Measurements from ENCODE around the gene GPR39.

The GPR39 gene

DNA sequence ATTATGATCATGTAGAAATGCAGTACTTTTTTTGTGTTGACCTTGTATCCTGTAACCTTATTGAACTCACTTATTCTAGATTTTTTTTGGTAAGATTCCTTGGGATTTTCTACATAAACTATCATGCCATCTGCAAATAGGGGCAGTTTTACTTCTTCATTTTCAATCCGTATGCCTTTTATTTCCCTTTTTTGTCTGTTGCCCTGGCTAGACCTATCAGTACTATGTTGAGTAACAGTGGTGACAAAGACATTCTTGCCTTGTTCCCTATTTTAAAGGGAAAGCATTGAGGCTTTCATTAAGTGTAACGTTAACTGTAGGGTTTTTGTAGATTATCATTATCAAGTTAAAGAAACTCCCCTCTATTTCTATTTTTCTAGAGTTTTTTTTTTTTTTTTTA, 161.1 kb downstream of the GPR39 start:
- no peak for DNase-seq

DNA sequence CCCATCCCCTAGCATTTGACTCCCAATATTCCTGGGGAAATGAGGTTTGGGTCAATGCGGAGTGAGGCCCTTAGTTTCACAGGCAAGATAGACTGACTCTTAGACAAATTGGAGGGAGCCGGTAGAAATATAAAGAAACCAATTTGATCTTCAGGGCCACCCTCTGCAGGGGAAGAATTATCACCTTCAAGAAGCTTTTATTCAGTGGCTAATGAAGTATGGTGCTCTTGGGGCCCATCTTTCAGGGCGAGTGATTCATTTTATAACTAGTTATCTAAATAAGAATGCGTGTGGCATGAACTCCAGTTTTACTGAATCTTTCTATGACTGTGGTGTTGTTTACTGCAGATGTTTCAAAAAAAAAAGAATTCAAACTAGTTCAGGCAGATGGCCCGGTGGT, 165.0 kb downstream of the GPR39 start:
- DNase-seq = no peak

DNA sequence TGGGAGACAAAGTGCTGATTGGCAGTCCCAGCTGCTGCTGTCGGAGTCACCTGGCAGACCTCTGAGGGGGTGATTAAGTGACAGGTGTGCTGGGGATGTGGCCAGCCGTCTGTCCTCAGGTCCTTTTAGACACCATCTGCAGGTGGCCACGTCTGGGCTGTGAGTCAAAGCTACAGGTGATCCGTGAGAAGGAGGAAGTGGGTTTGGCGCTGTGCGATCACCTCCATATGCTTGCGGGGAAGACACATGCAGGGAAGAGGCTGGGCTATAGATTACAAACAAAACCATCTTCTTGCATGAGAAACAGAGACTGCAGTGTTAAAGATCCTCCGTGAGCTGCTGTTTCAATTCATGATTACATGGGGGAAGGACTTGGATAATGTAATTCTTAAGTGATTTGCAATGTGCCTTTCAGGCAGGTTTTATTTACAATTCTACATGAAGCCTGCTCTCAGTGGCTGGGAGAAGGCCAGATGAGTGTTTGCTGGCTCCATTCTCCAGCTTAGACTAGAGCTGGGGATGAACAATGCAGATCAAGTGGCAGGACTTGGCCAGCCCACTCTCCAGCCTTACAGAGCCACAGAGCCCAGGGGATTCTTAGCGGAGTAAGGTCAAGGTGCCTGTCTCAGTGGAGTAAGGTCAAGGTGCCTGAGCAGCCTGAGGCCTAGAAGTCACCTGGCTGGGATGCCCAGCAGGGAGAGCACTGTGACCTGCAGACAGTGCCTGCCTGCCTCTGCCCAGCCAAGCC, 165.6 kb downstream of the GPR39 start:
- peak; percentile 98 for DNase-seq

DNA sequence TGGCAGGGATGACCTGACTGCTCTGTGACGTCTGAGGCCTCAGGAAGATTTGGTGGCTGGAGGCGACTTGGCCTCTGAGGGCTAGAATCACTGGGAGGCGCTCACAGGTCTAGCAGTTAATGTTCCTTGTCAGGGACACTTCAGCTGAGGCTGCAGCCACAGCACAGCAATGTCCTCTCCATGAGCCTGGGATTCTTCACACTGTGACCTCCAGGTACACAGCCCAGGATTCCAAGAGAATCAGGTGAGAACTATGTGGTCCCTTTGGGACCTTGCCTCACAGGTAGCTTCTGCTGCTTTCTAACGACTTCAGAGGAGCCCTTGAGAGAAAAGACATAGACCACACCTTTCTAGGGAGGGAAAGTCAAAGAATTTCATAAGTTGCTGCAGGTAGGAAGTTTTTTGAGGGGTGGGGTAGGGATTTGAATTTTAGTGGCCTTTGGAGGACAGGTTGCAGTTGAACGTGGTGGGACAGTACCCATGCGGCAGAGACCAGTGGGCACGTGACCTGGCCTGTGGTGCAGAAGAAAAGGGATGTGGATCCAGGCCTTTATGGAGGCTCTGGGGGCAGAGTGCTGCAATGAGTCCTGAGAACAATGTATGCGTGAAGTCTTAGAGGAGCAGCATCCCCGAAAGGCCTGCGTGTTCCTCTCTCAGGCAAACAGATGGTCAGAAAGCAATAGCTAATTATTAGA, 167.2 kb downstream of the GPR39 start:
- no peak for DNase-seq

DNA sequence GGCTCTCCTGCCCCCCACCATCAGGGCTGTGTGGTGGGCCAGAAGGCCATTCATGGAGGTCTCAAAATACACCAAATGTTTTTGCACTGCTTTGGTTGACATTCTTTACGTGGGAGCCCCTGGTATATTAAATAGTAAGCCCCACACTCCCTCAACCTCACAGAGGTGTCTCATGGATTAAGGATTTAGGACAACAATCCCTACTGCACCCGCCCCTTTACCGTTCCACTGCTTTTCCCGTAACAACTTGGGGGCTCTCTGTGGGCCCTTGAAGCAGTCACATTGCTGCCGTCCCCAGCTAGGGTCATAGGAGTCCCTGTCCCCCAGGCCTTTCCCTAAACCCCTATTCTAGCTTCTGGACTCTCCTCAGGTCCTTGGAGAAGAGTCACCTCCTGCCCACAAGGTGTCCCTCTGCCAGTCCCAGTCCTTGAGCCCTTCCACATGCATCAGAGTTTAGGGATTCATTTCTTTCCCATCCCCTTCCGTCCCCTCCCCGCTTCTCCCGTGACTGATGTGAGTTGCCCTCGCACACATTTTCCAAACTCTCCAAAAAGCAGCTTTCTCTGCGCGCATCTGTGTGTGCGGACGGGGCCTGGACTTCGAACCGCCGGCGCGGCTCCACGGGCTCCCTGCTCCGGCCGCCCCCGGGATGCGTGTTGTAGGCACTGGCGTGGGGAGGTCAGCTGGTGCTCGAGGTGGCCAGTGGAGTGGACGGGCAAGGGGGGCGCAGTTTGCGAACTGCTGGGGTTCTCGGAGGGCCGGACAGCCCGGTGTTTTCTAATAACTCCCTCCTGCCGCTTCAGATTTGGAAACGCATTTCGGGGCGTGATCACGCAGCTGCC, 168.6 kb downstream of the GPR39 start:
- no peak for DNase-seq

DNA sequence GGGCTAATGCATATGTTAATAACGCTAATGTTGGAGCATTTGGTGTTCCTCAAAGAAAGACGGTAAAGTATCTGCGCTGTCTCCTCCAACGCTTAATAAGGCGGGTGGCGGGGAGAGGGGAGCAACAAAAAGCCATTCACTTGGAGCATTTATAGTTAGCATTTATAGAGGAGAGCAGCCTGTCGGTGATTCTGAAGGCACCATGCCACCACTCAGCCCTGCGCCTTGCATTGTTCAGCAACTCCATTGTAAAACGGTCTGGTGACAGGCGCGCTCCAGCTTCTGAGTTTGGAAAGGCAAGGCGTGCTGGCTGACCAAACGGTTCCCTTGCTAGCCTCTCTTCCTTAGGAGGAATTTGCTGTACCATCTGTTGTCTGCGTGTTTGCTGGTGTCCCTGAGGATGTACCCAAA, 169.5 kb downstream of the GPR39 start:
- no peak for DNase-seq

DNA sequence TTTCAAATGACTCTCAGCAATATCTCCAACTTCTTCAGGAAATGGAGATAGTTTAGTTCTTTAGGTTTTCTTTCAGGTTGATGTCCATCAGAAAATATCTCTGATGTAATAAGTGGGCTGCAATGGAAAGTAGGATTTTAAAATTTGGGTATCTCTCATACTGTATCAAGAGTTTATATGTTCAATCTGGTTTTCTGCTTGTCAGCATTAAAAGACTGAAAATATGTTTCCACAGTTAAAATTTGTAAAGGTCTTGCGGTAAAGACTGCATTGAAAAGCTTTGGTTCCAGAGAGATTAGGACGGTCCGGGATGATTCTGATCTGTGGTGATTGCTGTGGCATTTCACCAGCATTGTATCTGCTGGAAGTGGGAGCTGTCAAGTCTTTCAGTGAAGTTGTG, 170.2 kb downstream of the GPR39 start:
- no peak for DNase-seq

DNA sequence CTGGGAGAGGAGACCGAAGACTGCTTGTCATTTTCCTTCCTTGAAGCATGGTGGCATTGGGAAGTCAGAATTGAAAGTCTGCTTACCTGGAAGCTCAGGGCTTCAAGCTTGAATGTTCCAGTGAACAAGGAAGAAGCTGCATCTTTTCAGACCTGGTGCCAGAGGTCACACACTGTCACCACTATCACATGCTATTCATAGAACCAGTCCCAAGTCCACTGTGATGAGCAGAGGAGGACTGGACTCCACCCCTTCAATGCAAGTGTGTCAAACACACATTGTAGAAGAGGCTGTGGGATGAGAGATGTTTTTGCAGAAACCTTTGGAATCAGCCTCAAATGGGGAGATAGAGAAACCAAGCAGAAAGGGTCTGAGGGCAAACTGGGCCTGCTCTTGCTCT, 172.0 kb downstream of the GPR39 start:
- DNase-seq = no peak

DNA sequence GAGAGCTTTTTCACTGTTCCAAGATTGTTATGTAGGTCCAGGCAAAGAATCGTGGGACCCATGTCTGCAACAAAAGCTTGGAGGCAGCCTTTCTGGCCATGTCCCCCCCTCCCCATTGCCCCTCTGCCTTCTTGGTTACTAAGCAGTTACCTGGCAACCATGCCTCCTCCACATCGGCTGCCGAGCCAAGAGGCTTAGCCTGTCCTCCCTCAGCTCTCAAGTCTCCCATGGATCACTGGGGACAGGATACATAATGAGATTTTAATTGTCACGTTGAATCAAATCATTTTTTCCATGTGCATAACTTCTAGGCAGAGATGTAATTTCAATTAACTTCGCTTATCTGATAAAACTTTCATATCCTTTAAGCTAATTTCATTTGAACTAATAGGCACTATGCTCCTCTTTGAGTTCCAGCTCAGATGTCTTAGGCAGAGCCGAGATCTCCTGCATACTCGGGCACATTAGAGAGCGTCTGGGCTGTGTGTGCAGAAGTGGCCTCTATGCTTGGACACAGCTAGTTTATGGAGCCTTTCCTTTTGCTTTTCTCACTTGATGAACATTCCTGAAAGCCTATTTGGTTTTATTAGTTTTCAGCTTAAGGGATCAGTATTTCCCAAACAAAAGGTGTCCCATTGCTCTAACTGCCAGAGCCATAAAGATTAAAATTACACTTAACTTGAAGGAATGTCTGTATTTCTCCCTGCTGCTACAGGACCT, 172.7 kb downstream of the GPR39 start:
- no peak for DNase-seq

DNA sequence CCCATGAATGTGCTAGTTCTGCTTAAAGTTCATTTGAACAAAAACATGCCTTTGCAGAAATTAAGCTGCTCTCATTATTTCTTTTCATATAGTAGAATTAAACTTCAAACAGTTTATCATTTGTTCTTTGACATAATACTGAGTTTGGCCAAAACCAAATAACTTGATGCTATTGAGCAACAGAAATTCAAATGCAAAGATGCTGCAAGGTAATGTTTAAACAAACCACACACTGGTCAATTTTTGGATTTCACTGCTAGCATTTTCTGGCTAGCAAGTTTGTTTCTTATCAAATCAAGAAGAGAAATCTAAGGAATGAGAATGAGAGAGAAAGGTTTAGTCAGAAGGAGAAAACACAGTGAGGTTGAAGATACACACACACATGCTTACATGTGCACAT, 173.4 kb downstream of the GPR39 start:
- no peak for DNase-seq

DNA sequence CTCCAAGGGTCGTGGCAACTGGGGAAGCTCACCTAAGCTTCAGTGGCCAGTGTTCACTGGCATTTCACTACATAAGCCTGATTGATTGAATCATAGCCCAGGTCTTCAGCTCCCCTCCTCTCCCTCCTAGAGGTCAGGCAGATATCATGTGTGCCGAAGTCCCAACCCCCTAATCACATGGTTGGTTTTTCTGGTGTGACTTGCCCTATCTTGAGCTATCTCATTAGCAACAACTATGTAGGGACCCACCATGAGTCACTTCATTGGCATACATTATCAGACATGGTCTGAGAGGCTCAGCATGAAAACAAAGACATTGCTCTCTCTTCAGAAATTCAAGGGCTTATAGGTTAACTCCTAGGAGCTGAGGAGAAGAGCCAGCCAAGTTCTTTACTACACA, 176.6 kb downstream of the GPR39 start:
- no peak for DNase-seq

DNA sequence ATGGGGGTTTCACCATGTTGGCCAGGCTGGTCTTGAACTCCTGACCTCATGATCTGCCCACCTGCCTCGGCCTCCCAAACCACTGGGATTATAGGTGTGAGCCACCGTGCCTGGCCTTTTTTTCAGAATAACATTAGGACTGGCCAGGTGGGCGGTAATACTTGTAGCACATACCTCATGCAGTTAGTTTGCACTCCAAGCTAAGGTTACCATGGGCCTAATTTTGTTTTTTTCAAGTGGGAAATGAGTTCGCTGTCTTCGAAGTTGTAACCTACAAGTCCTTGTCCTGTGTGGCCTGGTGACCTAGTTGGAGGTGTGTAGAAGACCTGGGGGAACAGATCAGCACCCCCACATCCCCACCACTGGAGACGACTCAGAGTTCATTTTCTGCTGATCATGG, 178.6 kb downstream of the GPR39 start:
- DNase-seq = no peak

DNA sequence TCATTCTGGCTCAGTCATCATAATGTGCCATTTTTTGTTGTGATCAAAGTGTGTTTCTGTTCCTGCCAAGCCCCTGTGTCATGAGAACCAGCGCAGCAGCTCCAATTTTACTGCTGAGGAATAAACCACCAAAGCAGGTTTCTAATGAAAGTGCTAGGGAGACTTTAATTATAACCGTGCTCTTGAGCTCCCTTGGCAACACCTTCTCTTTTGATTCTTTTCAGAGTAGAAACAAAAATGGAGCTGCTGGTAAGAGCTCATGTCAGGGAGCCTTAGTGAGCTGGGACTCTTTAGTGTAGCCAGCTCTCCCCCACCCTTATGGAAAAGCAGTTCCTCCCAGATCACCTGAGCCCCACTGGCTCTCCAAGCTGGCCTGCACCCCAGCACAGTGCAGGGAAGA, 179.1 kb downstream of the GPR39 start:
- DNase-seq = no peak

DNA sequence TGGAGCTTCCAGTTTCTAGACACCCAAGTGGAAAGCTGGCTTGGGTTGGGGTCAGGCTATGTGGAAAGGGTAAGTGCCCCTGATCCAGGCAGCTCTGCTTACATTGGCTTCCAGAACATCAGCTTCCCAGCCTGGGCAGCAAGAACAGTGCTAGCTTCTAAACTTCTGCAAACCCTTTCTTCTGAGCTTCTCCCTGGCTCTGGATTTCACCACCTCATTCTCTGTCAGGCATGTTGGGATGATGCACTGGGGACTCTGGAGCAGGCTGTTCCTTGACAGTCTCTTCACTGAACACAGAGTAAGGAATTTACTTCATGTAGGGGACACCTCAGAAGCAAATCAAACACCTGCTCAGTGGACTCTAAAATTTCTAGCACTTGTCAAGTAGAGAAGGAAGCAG, 180.6 kb downstream of the GPR39 start:
- no peak for DNase-seq

DNA sequence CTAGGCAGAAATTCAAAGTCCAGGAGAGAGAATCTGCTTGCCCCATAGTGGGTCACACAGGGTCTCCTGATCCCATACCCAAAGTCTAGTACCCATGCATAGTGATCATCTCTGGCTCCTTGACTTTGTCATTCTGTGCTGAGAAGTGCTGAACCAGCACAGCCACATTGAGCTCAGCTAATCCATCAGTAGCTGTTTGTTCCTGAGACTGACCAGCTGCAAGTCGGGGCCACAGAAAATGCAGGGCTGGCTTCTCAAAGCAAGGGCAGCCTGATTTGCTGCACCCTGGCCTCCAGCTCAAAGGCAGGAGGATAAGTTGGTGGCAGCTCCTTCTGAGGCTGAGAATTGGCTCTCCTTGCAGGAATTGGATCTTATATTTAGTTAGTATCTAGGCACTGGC, 181.2 kb downstream of the GPR39 start:
- DNase-seq = no peak

DNA sequence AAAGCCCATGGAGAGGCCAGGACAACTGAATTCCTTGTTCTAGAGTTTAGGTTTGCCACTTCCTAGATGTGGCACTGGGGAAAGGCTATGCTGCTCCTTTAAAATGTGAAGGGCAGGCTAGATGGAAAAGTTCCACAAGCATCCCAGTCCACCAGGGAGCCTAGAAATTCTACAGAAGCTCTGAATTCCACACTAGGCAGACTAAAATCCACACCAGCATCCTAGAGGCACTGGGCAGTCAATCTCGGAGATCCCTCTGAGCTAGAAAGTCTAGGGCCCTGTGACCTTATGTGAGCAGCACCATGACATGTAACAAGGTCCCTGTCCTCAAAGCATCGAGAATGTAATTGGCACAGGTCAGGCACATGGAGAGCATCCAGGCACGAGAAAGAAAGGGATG, 181.9 kb downstream of the GPR39 start:
- DNase-seq = no peak

DNA sequence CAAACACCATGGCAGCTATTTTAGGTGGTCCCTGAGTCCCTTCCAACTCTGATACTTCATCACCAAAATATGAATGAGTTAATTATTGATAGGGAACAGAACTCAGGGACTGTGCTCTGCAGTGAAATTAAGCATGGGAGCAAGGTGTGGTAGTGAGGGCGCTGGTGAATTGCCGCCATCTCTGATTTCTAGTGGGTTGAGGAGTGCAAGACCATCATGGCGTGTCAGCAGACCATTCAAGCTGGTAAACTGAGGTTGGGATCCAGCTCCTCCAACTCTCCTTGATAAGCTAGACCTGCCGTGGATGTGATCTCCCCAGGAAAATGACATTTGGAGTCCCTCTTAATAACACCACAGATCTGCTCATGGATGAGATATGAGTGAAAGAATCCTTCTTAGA, 183.0 kb downstream of the GPR39 start:
- no peak for DNase-seq

DNA sequence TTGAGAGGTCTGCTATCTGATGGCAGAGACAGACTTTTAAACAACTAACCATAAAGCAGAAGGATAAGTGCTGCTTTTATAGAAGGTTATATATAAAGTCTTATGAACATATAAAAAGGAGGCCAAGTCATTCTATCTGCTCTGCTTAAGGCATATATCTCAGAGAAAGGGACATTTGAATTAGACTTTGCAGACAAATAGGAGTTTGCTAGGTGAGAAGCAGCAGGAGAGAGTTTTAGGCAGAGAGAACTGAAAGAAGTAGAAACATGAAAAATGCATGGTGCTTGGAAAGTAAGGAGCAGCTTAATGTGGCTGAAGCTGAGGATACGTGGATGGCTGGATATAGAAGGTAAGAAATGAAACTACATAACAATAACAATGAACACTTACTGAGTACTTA, 188.0 kb downstream of the GPR39 start:
- no peak for DNase-seq

DNA sequence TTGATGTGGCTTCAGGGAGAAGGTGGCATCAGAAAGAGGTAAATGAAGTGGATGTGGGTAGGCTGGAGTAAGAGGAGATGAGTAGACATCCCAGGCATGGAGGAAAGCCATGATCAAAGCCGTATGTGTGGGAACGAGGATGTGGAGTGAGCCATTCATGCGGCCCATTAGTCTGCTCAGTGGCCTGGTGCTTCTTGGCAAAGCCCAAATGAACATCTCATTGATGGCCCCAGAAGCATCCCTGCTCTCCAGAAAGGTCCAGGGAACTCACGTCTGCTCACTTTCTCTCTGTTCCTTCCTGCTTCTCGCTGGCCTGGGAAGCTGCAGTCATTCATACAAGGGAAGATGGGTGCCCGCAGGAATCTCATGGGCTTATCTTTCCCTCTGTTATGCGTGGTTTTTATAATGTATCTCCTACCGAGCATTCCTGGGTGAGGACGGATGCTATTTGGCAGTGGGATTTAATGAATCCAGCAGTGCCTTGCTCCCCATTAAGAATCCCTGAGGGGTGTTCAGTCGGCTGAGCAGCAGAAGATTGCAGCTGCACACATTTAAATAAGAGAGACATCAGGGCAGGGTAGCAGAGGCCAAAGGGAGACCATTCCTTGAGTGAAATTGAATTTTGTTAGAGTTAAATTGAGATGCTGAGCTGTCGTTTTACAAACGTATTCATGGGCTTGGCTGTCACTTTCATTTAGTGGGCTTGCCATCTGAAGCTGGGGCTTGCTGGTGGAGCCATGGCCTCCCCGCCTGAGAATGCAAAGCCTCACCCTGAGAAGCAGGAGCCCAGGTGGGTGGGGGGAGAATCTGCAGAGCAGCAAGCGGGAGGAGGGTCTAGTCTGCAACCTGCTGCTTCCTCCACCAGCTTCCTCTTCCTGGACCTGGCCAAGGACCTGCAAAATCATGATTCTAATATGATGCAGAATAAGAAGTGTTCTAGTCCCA, 188.9 kb downstream of the GPR39 start:
- no peak for DNase-seq

DNA sequence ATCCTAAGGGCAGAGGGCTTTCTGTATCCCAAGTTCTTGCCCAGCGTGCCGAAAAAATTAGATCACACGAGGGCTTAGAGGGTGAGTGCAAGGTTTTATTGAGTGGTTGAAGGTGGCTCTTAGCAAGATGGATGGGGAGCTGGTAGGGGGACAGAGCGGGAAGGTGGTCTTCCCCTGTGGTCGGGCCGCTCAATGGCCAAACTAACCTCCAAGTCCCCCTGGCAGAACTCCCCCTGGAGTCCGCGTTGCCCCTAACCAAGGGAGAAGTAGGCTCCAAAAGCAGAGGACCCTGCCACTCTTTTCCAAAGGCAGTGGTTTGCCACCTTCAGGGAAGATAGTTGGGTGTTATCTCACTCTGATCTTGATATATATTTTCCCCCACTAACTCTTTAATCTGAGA, 190.0 kb downstream of the GPR39 start:
- DNase-seq = no peak

DNA sequence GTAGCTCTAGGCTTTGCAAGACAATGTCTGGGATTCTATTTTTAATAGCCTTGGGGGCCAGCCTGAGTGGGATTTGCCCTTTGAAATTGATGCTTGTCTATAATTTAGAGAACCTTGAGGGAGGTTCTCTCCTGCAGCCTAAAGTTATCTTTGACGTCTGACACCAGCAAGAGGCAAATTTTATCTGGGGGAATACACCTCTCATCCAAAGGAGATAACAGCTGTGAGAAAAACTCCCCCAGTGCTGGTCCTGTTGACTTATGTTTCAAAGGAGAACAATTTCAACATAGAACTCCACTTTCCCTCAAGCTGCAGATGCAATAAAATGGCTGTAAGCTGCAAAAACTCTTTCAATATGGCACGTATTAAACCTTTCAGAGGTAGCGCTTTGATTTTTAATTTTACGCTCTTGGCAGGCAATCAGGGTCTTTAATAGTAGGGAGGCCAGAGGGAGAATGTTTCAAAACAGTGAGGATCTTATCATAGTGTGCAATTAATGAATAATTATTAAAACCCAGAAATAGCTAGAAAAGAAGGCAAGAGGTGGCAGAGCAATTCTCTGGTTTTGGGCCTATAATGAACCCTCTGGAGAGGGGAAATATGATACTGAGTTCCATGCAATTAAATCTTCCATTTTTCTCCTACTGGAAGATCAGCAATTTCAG, 191.0 kb downstream of the GPR39 start:
- DNase-seq = no peak

DNA sequence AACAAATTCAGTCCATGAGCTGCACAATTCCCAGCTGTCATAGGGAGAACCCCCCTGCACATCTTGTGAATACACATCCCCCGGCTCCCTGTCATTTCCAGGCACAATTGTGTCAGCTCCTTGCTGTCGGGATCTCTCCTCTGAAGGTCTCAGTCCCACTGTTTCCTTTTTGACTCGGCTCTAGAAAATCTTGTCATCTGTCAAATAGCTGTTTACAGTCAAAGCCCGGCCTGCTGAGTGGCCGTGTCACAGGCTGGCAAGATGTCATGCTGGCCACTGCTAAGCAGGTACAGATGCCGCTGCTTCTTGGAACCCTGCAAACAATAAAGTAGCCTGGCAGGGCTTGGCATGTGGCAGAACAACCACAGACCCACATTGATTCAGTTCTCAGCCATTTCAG, 191.7 kb downstream of the GPR39 start:
- DNase-seq = peak; percentile 28
